HepG2 (cell line): ENCODE results near the gene CCDC6.
A peak's percentile ranks its signal among the peaks of the same experiment; 100 is the strongest.

Experiments
- ATF6 ChIP-seq: sonication (generic); formaldehyde crosslinking; conservative IDR thresholded peaks from 2 replicates; pipeline ENCODE4 v1.4.0; 2020; ENCODE audit warnings: missing genetic modification reagents
- CTCF ChIP-seq: sonication (generic); formaldehyde crosslinking; IDR thresholded peaks from 2 replicates; pipeline ENCODE4 v1.5.0; 2020; ENCODE audit warnings: mild to moderate bottlenecking, missing genetic modification reagents, moderate library complexity
- PATZ1 ChIP-seq: sonication (generic); formaldehyde crosslinking; IDR thresholded peaks from 2 replicates; pipeline ENCODE4 v1.4.0; 2020; ENCODE audit warnings: missing genetic modification reagents
- SUZ12 ChIP-seq: fragments of 150-350 bp; IDR thresholded peaks from 2 replicates; pipeline ENCODE4 v1.6.1; 2014; ENCODE audit warnings: low read depth, low read length
- TAF1 ChIP-seq: sonication (generic); formaldehyde crosslinking; IDR thresholded peaks from 2 replicates; pipeline ENCODE4 v1.4.0; 2020; ENCODE audit warnings: missing genetic modification reagents
- ZFYVE20 ChIP-seq: sonication (generic); formaldehyde crosslinking; IDR thresholded peaks from 2 replicates; pipeline ENCODE4 v1.8.0; 2023; ENCODE audit warnings: low read depth, mild to moderate bottlenecking, moderate library complexity, missing genetic modification reagents, borderline replicate concordance
- ZNF44 ChIP-seq: sonication (generic); formaldehyde crosslinking; IDR thresholded peaks from 2 replicates; pipeline ENCODE4 v1.5.1; 2020; ENCODE audit warnings: mild to moderate bottlenecking, missing genetic modification reagents

GRCh38 chr10:59805014-59805413 is 101.3 kb downstream of the CCDC6 start:
- TF ChIP-seq ATF6 (no peak), CTCF (CRISPR knock-in tag) (peak; percentile 52), SUZ12 (no peak), ZNF44 (CRISPR knock-in tag) (no peak), ZFYVE20 (CRISPR knock-in tag) (no peak), TAF1 (CRISPR knock-in tag) (no peak), PATZ1 (CRISPR knock-in tag) (no peak)
